Fibroblast of skin of back (primary cell): Measurements from ENCODE around the gene CHST12.
"Not testable (repeated sequence)": the region's sequence is repeated elsewhere in the genome, so short reads cannot be mapped to it uniquely, and the experiment has no call there.

ENCODE experiments used
- DNase-seq: peaks from one replicate; pipeline ENCODE4 v3.0.0-alpha.2; 2013

The CHST12 gene

DNA sequence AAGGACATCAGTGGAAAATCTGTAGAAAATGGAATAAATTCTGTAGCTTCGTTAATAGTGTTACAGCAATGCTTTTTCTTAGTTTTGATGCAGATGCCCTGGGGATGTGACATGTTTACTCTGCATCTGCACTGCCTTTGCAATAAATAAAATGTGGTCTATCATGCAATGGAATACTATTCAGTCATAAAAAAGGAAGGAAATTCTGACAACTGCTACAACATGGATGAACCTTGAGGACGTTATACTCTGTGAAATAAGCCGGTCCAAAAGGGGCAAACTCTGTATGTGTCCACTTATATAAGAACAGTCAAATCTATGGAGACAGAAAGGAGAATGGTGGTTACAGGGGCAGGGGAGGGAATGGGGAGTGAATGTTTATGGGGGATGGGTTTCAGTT lies 59.3 kb downstream of the CHST12 start:
- no peak for DNase-seq

DNA sequence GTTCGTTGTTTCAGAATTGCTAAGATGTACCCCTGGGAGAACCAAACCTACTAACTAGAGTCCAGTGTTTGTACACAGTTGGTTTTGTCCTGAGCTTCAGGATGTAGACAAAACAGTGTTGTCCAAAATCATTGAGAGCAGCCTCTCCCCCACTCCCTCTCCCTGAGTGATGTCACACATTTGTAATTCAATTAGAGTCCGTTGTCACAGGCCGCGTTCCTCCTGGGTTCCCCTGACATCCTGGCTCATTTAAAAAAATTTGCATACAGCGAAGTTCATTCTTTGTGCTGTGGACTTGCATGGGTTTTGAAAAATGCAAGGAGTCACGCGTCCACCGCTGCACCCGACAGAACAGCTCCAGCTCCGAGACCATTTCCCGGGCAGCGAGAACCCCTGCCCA lies 62.5 kb downstream of the CHST12 start:
- no peak for DNase-seq

DNA sequence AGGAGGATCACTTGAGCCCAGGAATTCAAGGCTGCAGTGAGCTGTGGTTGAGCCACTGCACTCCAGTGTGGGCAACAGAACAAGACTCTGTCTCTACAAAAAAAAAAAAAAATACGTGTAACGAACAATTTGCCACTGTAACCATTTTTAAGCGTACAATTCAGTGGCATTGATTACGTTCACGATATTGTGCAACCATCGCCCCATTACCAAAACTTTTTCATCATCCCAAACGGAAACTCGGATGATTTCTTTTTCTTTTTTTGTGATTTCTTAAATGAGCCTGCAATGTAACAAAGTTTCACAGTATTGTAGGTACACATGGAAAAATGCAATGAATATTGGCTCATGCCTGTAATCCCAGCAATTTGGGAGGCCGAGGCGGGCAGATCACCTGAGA lies 63.3 kb downstream of the CHST12 start:
- no peak for DNase-seq

DNA sequence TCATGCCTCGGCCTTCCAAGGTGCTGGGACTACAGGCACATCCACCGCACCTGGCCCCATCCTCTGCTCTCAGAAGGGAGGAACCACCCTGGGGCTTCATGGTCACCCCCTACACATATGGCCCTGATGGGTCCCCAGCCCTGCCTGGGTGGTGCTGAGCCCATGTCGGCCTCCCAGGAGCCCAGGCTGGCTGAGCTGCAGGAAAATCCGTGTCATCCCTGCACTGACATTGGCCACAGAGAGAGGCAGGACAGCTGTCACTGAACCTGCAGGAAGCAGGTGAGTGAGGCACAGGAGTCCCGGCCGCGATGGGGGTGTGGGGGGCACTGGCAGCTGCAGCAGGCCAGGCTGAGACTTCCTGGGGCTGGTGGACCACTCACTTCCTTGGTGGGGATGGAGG lies 64.8 kb downstream of the CHST12 start:
- no peak for DNase-seq

DNA sequence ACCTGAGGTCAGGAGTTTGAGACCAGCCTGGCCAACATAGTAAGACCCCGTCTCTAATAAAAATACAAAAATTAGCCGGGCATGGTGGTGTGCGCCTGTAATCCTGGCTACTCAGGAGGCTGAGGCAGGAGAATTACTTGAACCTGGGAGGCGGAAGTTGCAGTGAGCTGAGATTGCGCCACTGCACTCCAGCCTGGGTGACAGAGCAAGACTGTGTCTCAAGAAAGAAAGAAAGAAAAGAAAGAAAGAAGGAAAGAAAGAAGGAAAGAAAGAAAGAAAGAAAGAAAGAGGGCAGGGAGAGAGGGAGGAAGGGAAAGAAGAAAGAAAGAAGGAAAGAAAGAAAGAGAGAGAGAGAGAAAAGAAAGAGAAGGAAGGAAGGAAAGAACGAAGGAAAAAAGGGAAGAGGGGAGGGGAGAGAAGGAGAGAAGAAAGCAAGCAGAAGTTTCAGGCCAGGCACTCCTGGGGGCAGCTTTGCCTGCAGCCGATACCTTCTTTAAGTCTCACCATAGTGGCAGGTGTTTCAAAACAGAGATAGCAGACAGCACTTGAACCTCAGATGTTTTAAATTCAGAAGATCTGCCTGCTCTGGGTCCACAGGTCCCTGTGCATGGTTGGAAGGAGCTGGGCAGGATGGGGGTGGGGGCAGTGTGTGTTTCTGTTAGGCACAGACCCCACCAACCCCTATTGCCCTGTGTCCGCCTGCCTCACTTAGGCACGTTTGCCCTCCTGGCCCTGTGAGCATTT lies 66.2 kb downstream of the CHST12 start:
- DNase-seq = not testable (repeated sequence)

DNA sequence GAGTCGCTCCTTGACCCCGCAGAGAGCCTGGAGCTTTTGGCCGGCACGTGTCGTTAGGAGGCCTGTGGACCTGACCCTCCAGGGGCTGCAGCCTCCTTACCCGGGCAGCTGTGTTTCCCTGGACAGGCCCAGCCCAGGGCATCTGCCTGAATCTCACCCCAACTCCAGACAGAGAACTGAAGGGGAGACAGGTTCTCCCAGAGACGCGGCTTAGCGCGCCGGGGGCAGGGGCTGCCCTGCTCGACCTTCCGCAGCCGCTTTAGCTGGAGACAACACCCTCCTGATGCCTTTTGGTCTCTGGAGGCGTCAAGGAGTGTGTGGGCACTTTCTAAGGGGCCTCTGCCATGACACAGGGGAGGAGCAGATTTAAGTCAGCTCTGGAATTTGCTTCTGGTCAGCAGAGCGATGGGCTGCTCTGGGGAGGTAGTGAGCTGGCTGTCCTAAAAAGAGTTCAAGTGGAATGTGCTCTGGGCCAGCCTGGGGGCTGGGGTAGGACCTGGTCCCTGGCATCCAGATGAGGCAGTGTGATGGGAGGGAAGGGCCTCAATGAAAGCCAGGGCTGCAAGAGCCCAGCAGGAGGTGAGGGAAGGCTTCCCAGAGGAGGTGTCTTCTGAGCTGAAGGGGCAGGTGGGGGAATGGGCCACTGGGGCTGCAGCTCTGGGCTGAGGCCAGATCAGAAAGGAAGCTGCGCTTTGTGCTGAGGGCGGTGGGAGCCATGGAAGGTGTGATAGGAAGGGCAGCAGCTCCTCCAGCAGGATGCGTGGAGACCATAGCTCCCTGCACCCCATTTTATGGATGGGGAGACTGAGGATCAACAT lies 67.0 kb downstream of the CHST12 start:
- no peak for DNase-seq

DNA sequence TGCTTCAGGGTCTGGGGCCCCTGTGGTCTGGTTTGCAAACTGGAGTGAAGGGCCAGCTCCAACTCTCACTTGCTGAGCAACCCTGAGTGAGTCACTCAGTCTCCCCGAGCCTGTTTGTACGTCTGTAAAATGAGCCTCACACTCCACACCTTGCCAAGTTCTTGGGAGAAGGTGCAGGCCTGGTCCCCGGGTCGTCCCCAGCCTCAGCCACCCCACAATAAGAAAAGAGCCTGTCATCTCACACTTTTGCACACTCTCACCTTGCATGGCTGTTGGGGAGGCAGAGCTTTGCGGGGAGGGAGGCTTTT lies 67.6 kb downstream of the CHST12 start:
- DNase-seq = no peak

DNA sequence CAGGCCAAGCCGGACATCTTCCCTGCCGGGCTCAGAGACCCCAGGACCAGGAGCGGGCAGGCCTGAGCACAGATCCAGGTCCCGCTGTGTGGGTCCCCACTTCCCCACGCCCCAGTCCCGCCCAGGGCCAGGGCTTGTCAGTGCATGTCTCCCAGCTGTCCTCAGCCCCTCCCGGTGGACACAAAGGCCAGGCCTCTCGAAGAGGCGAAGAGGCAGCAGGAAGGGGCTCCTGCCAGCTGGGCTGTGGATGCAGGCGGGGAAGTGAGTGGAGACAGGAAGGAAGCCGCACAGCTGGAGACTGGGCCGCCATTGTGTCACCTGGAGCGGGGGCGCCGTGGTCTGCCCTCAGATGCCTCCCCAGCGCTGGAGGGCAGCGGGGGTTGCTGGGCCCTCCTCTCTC lies 68.0 kb downstream of the CHST12 start:
- DNase-seq = no peak

DNA sequence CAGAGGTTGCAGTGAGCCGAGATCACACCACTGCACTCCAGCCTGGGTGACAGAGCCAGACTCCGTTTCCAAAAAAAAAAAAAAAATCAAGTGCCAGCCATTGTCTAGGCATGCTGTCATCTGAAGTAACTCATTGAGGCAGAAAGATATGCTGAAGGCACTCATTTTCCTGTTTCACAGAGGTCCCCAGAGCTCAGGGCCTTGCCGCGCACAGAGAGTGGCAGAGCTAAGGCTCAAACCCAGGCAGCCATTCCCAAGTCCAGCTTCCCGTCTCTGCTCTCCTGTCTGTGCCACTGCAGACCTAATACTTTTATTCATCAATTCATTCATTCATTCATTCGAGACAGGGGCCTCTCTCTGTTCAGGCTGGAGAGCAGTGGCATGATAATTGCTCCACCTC lies 69.3 kb downstream of the CHST12 start:
- DNase-seq = no peak

DNA sequence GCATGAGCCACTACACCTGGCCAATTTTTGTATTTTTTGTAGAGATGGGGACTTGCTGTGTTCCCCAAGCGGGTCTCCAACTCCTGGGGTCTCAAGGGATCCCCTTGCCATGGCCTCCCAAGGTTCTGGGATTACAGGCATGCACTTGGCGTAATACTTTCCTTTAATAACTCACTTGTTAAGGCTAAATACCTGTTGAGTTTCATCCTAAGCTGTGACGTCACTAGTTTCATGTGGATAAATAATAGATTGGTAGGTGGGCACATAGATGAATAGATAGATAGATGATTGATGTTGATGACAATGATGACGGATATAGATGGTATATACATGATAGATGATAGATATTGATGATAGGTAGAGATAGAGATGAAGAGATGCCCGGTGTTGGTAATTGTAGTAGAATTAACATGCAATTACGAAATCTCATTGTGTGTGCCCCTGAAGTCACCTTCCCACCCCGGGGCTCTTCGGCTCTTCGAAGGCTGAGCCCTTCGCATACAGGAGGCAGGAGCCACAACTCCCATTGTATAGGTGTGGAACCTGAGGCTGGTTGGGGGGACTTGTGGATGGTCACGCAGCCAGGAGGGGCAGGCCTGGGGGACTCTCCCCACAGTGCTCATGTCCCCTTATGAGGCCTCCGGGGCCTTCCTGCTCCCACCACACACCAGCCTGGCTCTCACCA lies 70.2 kb downstream of the CHST12 start:
- no peak for DNase-seq

DNA sequence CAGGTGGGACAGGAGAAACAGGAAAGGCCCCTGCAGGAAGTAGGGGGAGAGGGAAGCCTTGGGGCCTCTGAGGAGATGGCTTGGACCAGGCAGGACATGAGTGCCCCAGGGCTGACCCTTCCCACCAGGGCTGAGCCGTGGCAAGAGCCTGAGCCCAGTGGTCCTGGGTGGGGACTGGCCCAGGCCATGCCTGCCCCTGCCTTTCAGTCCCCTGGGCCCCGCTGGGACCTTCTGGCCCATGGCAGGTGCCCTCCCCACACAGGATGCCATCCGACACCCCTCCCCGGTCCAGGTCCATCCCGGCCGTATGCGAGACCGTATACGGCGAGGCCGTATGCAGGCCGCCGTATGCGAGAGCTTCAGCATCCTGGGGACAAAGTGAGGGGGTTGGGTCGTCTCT lies 70.8 kb downstream of the CHST12 start:
- DNase-seq = no peak

DNA sequence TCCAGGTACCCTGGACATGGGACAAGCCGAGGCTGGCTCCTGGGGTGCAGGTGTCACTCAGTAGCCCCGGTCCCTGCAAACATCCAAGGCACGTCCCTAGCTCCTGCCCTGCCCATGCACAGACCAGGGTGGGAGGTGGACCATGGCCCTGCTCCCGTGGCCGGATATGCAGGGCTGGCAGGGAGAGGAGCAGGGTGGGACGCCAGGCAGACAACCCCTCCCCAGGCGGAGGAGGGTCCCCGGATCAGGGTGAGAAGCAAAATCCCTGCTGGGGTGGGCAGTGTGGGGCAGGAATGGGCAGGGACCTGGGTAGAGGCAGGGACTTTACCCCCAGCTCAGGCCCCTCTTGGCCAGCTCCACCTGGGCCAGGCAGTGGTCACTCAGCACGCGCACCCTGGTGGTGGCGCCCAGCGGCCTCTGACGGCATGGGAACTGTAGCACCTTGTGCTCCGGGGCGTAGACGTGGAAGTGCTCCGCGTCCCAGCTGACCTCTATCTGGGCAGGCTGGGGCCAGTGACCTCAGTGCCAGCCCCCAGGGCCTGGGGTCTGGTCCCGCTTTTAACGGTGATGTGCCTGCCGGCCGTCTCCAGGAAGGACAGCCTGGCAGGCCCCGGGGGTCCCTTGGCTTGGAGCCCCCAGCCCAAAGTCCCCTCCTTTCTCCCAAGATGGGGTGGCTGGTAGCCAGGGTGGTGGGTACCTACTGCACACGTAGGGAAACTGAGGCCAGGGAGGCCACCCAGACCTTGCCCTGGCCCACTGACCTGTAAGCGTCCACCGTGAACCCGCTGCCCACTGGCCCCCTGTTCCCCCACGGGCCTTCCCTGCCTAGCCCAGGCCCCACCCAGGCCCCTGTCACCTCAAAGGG lies 71.6 kb downstream of the CHST12 start:
- DNase-seq = no peak

DNA sequence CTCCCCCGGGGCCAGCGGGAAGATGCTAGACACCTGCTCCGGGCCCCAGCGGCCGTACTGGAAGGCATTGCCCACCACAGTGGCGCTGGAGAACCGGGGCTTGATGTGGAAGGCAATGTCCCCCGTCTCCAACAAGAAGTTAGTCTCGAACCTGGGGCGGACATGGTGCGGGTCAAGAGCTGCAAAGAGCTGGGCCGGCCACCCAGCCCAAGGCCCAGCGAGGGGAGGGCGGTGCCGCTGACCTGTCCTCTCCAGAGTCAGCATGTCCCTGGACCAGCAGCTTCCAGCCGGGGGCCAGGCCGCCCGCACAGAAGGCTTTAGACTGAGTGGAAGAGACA lies 72.2 kb downstream of the CHST12 start:
- no peak for DNase-seq

DNA sequence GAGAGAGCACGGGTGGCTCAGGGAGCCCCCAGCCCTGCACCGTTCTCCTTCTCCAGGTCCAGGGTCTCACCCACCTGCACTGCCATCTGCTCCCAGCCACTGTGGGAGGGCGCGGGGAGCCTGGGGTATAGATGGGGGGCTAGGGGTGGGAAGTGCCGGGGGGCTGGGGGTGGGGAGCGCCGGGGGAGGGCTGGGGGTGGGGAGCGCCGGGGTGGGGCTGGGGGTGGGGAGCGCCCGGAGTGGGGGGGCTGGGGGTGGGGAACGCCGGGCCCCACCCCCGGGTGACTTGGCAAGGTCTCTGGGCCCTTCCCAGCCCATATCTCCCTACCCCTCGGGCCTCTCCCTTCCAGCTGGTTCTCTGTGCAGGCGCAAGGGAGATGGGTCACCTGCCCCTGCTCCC lies 72.9 kb downstream of the CHST12 start, which contains the start of gene GRIFIN:
Gene GRIFIN (minus strand): TSS at position 101 of the 400 bp plus-strand sequence. CDS start 15 bp downstream, at position 86.
- no peak for DNase-seq

DNA sequence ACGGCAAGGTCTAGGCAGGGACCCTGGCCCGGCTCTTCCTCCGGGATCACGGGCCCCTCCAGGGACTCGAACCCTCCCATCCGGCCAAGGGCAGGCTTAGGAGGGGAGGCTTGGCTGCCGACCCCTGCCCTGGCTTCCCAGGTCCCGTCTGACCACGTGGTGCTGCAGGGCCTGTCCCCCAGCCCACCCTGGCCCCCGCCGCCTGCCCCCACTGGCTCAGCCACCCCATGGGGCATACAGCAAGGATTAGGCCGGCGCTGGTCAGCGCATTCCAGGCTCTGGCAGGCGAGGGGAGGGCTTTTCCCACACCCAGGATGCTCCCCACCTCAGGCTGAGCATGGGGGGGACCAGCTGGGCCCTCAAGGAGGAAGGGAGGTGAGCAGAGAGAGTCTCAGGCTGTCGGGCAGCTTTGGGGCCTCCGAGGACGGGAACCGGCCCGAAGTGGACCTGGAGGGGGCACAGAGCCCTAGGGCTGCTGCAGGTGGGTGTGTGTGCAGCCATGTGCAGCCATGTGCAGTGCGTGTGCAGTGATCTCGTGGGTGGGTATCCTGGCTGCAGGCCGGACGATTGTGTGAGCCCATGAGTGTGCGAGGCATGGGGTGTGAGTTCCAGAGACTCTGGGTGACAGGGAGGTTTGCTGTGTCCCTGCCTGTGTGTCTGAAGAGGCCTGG lies 73.5 kb downstream of the CHST12 start:
- no peak for DNase-seq

DNA sequence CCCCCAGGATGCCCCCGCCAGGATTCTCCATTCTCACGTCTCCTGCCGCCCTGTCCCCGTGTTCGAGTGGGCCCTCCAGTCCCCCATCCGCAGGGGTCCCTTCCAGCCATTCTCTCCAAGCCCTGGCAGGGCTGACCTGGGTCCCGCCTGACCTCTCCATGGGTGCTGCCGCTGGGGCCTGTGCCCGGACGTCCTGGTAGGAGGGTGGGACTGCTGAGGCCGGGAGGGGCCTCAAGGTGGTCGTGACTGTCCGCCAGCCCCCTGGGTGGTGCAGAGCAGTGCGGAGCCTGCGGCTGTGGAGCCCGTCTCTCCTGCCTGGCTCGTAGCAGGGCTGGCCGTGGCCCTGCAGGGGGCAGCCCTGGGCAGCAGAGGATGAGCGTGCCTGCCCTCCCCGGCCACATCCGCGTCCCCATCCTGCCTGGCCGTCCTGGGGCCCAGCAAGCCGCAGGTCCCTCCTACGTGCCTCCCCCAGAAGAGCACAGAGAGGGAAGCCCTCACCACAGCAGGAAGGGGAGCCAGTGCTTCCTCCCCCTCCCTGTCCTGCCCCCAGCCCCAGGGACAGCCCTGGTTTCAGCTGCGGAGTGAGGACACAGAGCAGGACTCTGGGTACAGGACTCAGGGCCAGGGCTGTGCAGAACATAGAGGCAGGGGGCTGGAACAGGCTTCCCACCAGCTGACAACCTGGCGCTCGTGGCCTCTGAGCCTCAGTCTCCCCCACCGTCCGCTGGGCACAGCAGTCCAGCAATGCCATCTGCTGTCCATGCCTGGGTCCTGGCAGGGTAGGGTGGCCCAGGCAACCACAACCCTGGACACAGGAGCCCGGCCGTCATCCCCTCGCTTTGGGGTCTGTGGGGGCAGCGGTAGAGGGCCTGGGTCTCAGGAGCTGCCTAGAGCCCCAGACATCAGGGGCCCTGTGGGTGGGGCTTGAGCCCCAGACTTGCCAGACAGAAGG lies 74.3 kb downstream of the CHST12 start:
- DNase-seq = peak; percentile 58

DNA sequence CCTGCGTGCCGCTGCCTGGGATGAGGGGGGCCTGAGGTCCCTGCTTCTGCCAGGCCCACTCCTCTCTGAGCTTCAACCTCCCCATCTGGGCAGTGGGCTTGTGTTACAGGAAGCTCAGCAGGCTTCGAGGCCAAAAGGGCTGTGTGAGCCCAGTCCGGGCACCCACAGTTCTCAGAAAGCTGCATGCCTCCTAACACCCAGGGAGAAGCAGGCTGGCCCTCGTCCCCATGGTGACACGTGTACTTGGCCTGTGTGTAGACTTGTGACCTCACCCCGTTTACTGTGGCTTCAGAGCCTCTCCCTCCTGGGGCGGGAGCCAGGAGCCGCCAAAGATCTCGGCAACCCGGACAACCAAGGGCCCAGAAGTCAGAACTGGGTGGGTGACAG lies 75.0 kb downstream of the CHST12 start:
- DNase-seq = peak; percentile 31

DNA sequence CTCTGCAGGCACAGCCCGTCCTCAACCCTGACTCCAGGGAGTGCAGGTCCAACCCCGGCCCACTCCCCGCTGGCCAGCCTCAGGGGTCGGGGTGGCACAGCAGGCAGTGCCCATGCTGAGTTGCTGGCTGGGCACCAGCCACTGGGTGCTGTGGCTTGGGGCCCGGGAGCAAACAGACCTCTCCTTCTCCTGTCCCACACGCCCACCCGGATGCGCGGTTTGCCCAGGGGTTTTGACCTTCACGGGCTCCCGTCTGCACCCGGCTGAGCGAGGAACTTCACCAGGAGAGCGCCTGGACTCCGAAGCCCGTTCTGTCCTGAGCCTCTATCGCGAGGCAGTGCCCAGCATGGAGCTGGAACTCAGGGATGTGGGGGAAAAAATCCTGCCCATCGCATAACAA lies 75.4 kb downstream of the CHST12 start:
- DNase-seq = no peak

DNA sequence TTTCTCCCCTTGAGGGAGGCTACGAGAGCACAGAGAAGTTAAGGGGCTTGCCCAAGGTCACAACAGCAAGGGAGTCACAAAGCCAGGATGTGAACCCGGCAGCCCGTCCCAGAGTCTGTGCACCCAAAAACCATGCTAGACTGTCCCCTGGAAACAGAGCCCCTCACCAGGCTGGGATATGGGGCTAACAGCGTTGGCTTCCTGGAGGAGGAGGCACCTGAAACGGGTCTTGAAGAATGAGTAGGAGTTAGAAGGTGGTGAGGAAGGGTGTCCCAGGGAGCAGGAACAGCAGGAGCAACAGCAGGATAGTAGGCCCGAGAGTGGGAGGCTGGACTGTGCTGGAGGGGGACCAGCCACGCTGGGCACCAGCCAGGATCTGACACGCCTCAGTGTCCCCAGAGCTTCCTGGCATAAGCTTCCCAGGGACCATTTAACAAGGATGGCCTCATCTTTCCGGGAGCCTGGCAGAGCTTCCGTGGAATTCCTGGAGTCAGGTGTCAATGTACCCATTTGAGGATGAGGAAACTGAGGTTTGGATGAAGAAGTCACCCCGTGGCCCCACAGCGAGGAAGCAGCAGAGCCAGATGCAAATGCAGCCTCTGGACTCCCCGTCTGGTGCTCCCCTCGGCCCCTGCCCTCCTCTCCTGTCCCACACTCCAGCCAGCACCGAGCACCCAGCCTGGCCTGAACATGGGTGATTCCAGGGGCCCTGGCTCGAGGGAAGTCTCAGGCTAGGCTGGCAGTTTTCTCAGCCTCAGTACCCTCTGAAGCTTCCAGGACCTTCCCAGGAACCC lies 76.1 kb downstream of the CHST12 start:
- DNase-seq = no peak

DNA sequence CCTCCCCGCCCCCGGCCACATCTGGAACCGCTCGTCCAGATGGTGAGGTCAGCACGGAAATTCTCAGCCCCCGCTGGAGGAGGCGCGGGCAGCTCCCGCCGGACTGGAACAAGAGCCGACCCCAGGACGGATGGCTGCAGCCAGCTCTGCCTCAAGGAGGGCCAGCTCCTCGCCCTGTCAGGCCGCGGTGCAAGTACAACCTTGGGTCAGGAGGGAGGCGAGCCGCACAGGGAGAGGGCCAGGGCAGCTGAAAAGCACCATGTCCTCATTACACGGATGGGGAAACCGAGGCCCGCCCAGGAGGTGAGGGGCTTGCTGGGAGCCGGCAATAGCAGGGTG lies 76.6 kb downstream of the CHST12 start:
- DNase-seq = no peak
